GM21619 (cell line): ENCODE measurements around the gene CLEC14A.

Experiments
- ATAC-seq: cut with Tn5 transposase; IDR thresholded peaks from one replicate; pipeline ENCODE4 v1.9.1; 2021; ENCODE audit not compliant: unreplicated experiment

Gene CLEC14A

DNA sequence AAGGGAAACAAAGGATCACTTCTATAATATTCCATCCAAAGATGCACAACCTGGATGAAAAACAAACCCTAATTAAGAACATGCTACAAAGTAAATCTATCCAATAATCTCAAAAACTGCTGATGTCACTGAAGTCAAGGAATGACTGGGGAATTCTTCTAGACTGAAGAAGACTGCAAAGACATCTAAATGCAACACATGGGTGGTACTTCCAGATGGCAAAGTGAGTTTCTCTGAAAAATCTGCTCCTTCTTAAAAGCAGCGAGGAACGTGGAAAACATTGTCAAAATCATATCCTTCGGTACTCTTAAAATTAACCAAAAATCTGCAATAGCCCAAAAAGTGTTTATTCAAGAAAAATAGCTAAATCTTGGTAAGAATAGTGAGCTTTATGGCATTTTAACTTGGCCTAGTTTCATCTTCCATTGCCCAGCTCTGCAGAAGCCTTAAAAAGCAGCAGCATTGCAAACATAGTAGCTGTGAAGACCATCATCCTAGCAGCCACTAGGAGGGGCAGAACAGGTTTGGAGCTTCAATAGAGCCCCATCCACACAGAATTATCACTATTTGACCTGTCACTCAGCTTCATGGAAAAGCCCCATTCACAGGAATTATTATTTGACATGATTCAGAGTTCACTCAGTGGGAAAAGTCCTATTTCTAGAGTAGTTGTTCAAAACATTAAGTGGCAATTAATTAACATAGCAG, 7.4 kb downstream of the CLEC14A start:
- no peak for ATAC-seq

DNA sequence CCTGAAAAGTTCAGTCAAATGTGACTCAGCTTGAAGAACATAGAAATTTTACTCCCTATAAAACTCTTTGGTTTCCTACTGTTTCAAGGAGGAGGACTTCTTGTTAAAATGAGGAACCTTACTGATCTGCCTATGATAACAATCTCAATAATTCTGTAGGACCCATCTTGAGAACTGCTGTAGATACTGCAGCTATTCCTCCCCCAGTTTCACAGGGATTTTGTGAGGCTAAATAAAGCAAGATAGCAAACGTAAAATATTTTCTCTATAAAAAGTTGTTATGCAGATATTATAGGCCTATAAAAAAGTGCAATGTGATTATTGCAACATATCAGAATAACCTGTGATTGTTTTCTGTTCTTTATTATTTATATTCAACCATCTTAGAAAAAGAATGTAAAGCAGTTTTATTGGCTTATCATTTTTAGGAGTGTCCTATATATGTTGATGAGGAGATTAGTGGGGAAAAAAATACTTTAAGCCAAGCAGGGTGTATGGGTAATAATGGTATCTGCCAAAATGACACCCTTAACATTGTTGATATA, 12.1 kb downstream of the CLEC14A start:
- ATAC-seq, result no peak

DNA sequence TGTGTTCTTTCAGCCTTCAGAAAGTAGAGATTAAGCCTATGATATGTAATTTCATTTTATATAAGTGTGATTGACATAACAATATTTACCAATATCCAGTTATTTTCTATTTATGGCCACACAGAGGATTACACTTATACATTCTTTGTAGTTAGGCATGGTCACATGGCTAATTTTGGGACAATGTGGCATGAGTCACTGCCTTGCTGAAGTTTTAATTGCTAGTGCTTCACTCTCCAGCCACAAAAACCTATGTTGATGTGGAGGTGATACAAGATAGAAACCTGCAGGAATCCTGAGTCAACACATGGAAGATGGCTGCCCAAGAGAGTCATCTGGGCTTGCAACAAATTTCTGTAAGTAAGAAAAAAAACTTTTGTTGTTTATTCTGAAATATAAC, 17.0 kb downstream of the CLEC14A start:
- no peak for ATAC-seq

DNA sequence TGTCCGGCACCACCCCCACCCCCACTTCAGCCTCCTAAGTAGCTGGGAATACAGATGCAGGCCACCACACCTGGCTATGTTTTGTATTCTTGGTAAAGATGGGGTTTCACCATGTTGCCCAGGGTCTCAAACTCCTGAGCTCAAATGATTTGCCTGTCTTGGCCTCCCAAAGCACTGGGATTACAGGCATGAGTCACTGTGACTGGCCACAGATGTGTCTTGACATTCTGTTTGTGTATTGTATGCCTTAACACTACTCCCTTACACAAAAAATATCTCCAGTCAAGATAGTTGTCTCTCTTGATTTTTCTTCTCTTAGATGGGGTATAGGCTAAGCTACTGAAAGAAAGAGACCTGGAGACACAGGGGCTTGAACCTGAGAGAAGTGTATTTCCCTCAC, 17.6 kb downstream of the CLEC14A start:
- no peak for ATAC-seq

DNA sequence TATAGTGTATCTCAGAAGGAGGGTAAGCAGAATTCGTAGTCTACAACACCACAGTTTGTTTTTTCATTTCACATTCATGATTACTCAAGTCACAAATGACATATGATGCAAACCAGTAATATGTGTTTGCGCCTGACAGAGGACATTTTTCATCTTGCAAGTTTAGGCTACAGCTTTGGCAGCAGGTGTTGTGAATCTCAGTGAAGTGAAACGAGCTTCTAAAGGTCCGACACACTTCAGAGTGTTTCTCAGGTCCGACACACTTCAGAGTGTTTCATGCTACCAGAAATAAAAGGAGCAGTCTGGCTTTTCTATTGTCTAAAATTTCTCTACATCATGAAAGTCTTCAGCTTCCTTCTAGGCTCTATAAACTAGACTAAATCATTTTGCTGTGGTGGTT, 22.7 kb downstream of the CLEC14A start:
- ATAC-seq, result no peak

DNA sequence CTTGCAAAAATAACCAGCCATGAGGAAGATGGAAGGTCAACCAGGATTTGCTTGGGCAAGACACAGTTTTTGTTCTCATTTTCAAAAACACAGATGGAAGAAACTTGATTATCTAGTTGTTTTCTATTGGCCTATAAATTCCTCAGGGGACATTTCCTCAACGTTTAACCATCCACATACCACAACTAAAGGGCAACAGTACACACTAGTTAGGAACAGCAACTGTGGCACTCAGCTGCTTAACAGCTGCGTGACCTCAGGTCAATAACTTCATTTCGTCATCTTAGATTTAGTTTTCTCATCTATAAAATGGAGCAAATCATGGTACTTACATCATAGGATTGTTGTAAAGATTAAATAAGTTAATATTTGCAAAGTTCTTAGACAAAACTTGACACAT, 29.5 kb downstream of the CLEC14A start:
- ATAC-seq, result no peak

DNA sequence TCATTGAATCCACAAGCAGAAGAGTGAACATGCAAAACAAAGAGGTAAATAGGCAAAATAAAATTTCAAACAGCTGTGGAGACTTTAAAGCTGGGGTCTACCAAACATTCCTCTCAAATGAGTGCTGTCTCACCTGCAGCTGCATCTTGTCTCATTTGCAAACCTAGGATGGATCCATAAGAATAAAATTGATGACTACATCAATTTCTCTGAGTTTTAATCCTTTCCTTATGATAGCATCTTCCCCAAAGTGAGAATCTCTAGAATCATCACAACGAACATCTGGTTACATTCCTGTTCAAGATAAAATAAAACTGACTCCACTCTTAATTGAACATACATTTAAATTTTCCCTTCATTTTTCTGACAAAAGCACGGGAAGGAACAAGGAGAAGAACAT, 29.9 kb downstream of the CLEC14A start:
- no peak for ATAC-seq

DNA sequence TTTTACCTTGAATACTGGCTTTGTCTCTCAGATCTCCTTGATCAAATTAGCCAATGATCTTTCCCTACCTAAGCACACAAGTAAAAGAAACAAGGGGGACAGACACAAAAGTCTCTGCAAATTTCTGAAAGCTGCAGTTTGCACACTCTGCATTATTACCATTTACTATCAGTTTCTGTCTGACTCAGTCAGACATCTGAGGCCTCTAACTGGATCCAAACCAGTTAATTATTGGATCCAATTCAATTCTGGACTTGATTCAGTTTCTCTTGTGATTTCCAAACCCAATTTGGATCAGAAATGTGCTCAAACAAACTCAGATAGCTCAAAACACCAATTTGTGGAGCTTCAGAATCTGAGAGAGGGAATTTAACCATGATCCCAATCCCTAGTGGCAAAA, 31.6 kb downstream of the CLEC14A start:
- no peak for ATAC-seq

DNA sequence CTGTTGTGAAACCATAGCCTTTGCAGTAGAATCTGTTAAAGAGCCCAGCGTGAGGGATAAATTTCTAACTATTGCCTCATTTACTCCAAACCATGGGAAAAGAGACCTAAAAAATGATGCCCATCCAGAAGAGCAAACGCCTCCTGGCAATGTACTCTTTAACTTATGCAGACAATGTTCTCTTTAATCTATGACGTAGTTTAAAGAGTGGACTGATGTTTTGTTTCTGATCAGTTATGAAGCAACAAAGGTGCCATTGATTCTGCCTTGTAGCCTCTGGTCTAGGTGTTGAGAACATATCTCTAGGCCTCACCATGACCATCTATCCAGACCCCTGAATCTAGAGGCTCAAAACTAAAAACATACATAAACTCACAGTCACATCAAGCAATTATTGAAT, 34.8 kb downstream of the CLEC14A start:
- no peak for ATAC-seq

DNA sequence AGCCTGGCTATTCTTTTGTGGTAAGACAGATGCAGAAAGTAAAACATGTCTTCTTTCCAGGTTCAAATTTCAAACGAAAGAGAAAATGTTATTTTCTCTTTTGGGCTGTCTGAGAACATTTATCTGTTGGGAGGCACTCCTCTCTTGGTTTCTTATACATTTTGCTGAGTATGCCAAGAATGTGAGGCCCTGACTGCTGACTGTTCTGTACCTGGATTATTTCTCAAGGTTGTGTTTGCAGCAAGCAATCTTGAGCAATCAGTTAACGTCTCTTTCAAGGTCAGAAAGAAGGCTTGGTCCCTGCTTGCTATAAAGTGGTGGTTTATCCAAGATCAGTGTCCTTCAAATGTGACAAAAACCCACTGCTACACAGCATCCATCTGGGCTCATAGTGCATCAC, 38.3 kb downstream of the CLEC14A start:
- no peak for ATAC-seq

DNA sequence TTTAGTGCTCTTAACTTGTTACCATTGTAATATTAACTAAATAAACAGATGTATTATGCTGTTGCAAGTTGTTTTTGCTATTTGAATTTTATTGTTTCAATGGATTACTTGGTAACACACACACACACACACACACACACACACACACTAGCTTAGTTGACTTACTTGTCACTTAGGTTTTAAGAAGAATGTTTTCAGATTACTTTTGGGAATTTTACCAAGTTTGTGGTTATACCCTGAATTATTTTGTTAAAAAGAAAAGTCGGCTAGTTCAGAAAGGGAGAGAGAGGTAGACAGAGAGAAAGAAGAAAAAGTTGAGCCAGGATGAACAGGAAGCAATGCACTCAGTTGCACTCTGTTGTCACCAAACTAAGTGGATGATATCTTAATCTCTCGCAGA, 42.9 kb downstream of the CLEC14A start:
- no peak for ATAC-seq

DNA sequence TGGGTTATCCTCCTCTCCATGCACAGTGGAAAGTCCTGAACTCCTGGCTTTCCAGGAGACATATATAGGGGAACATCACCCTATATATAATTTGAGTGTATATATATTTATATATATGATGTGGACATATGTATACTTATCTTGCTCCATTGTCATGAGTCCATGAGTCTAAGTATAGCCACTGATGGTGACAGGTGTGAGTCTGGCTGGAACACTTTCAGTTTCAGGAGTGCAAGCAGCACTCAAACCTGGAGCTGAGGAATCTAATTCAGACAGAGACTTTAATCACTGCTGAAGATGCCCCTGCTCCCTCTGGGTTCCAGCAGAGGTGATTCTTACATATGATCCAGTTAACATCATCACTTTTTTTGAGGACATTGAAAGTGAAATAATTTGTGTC, 43.8 kb downstream of the CLEC14A start:
- no peak for ATAC-seq

DNA sequence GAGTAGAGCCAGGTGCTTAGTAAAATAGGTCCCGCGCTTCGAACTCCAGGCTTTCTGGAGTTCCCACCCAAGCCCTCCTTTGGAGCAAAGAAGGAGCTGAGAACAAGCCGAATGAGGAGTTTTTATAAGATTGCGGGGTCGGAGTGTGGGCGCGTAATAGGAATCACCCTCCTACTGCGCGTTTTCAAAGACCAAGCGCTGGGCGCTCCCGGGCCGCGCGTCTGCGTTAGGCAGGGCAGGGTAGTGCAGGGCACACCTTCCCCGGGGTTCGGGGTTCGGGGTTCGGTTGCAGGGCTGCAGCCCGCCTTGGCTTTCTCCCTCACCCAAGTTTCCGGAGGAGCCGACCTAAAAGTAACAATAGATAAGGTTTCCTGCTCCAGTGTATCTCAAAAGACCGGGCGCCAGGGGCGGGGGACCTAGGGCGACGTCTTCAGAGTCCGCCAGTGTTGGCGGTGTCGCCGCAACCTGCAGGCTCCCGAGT, 44.6 kb downstream of the CLEC14A start:
- ATAC-seq, result no peak

DNA sequence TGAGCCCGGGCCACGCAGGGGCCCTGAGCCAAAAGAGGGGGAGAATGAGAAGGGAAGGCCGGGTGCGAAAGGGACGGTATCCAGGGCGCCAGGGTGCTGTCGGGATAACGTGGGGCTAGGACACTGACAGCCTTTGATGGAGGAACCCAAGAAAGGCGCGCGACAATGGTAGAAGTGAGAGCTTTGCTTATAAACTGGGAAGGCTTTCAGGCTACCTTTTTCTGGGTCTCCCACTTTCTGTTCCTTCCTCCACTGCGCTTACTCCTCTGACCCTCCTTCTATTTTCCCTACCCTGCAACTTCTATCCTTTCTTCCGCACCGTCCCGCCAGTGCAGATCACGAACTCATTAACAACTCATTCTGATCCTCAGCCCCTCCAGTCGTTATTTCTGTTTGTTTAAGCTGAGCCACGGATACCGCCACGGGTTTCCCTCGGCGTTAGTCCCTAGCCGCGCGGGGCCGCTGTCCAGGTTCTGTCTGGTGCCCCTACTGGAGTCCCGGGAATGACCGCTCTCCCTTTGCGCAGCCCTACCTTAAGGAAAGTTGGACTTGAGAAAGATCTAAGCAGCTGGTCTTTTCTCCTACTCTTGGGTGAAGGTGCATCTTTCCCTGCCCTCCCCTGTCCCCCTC, 45.2 kb downstream of the CLEC14A start:
- no peak for ATAC-seq

DNA sequence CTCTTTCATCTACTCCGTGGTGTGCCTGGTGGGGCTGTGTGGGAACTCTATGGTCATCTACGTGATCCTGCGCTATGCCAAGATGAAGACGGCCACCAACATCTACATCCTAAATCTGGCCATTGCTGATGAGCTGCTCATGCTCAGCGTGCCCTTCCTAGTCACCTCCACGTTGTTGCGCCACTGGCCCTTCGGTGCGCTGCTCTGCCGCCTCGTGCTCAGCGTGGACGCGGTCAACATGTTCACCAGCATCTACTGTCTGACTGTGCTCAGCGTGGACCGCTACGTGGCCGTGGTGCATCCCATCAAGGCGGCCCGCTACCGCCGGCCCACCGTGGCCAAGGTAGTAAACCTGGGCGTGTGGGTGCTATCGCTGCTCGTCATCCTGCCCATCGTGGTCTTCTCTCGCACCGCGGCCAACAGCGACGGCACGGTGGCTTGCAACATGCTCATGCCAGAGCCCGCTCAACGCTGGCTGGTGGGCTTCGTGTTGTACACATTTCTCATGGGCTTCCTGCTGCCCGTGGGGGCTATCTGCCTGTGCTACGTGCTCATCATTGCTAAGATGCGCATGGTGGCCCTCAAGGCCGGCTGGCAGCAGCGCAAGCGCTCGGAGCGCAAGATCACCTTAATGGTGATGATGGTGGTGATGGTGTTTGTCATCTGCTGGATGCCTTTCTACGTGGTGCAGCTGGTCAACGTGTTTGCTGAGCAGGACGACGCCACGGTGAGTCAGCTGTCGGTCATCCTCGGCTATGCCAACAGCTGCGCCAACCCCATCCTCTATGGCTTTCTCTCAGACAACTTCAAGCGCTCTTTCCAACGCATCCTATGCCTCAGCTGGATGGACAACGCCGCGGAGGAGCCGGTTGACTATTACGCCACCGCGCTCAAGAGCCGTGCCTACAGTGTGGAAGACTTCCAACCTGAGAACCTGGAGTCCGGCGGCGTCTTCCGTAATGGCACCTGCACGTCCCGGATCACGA, 46.0 kb downstream of the CLEC14A start:
- no peak for ATAC-seq

DNA sequence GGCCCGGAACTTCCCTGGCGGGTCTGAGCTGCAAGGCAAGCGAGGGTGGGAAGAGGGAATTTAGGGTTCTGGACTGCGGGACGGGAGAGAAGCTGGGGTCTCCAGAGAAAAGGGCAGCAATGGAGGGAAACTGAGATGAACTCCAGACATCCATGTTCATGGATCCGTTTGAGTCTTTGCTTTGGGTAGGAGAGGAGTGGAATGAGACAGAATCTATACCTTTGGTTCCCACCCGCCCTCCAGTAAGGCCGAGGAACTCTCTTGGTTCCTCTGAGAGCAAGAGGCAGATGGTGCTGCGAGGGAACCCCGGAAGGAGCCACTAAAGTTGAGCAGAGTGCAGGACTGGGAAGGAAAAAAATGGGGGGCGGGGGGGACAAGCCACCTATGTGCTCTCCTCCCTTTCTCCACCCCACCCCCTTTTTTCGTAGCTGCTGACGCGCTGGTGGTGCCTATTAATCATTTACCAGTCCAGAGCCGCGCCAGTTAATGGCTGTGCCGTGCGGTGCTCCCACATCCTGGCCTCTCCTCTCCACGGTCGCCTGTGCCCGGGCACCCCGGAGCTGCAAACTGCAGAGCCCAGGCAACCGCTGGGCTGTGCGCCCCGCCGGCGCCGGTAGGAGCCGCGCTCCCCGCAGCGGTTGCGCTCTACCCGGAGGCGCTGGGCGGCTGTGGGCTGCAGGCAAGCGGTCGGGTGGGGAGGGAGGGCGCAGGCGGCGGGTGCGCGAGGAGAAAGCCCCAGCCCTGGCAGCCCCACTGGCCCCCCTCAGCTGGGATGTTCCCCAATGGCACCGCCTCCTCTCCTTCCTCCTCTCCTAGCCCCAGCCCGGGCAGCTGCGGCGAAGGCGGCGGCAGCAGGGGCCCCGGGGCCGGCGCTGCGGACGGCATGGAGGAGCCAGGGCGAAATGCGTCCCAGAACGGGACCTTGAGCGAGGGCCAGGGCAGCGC, 47.0 kb downstream of the CLEC14A start:
- ATAC-seq, result no peak

DNA sequence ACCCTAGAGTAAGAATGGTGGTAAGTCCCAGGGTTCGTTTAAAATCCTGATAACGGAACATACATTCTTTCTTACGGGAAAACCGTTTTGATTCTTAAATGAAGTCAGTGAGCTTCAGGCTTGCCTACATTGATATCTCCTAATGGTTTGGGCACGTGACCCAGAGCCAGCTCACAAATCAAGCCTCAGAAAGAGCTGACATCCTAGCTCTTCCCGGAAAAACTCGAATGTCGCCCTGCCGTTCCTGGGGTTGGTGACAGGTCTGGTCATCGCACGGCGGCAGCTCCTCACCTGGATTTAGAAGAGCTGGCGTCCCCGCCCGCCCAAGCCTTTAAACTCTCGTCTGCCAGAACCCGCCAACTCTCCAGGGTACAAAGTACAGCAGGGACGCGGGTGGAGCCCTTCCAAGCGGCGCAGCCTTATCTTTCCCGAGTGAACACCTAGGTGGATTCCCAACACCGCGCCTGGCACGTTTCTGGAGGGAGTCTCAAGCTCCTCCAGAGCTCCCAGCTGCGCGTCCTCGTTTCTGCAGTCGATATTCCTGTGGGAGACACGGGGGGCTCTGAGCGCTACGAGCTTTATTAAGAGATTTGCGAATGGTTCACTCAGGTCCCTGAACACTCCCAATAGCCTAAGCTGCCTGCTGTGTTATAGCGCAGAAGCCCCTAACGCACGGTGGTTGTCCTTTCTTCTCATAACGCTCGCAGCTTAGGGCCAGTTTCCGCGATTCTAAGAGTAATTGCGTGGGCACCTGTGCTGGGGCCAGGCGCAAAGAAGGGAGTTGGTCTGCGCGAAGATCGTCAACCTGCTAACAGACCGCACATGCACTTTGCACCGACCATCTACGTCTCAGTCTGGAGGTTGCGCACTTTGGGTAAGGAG, 47.9 kb downstream of the CLEC14A start, which contains the start of gene SSTR1:
TSS of gene SSTR1 (plus strand) at position 169 of the 882 bp plus-strand sequence. CDS start 1,486 bp downstream, outside the sequence.
- no peak for ATAC-seq

DNA sequence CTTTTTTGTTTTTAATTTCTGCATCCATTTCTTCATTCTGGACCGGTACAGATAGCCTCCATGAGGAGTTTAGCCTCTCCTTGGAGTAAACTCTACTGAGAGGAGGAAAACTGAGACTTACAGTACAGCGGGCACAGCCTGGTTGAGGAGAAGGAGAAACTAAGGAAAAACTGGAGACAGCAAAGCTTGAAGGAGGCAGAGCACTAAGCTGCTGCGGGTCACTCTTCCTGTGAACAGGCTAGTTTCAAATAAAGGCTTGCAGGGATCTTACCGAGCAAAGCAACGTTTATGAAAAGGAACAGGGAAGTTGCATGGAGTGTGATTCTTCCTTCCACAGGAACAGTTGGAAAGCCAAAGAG, 48.5 kb downstream of the CLEC14A start:
- no peak for ATAC-seq

DNA sequence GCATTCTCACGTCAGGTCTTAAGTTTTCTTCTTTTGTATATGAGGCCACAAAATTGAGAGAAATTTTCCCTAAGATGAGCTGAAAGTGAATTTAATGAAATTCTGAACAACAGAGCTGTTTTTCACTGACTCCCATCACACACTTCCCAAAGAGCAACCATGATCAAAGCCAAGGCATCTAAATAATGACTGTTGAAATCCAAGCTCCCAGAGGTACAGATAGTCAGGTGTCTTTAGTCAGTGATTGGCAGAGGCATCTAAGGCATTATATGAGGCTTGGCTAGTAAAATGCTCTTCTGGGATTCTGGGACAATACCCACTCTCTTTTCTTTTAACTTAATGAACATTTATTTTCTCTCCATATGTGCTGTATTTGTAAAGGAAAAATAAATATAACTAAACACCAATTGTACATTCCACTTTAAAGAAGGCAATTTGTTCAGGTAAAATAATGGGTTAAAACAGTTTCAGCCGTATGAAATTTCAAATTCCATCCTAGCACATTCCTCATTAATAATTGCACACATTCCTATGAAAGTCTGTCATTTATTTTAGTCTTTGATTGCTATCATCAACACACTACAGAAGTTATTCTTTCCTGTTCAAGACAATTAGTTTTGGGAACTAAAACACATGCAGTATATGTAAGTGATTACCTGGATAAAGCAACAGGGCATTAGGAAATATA, 49.1 kb downstream of the CLEC14A start:
- no peak for ATAC-seq
